Calu3 (cell line): Measurements from ENCODE around the gene SYCE1. TPM values are rescaled to one million over a fixed set of nuclear protein-coding genes. Genes with fewer than 3 reads are reported as not detected.

Experiments used
- BruUV-seq: library from RNA; stranded (reverse); fragments of 400-500 nt; replicated peaks from 2 replicates; lab custom pipeline; 2021; lab: Mats Ljungman, UMichigan
- CTCF ChIA-PET: fragments of 300-600 bp; sonication (Branson Sonifier 250); formaldehyde crosslinking; loops from one replicate; lab custom pipeline; 2022; ENCODE audit warnings: antibody characterized with exemption; lab: Charles Lee
- DNase-seq: peaks from one replicate; pipeline ENCODE4 v3.0.0; 2022
- H3K27ac Mint-ChIP-seq: one replicate; pipeline ENCODE4 v1.8.0; 2022; ENCODE audit warnings: mixed read lengths; ENCODE audit not compliant: unreplicated experiment
- H3K27me3 Mint-ChIP-seq: one replicate; pipeline ENCODE4 v1.8.0; 2022; ENCODE audit warnings: mixed read lengths; ENCODE audit not compliant: unreplicated experiment
- H3K36me3 Mint-ChIP-seq: one replicate; pipeline ENCODE4 v1.8.0; 2022; ENCODE audit warnings: mild to moderate bottlenecking, moderate library complexity, mixed read lengths; ENCODE audit not compliant: insufficient read depth, unreplicated experiment
- H3K4me1 Mint-ChIP-seq: one replicate; pipeline ENCODE4 v1.8.0; 2022; ENCODE audit warnings: mild to moderate bottlenecking, low read depth, mixed read lengths; ENCODE audit not compliant: unreplicated experiment
- H3K4me3 Mint-ChIP-seq: one replicate; pipeline ENCODE4 v1.8.0; 2022; ENCODE audit warnings: mild to moderate bottlenecking, low read depth, moderate library complexity, mixed read lengths; ENCODE audit not compliant: unreplicated experiment
- H3K9me3 Mint-ChIP-seq: one replicate; pipeline ENCODE4 v1.8.0; 2022; ENCODE audit warnings: low read depth, mixed read lengths; ENCODE audit not compliant: unreplicated experiment
- CTCF ChIP-seq: fragments of 200-600 bp; IDR thresholded peaks from one replicate; pipeline ENCODE4 v1.8.0; 2022; ENCODE audit warnings: antibody characterized with exemption; ENCODE audit not compliant: unreplicated experiment
- intact Hi-C: fragments of 100-400 bp; cut with micrococcal nuclease; formaldehyde crosslinking; loops from one replicate; pipeline ENCODE4 v1.10.0; 2022; ENCODE audit not compliant: unreplicated experiment
- total RNA-seq: library from RNA; stranded (reverse); gene quantifications from 2 replicates; pipeline ENCODE4 v1.2.3, GENCODE V29; 2022

Gene SYCE1
- total RNA-seq, 1 experiment from 2014 or later = not detected

GRCh38 chr10:133559216-133559615 is 6.2 kb downstream of the SYCE1 start:
- no peaks in the 10 kb centered on the region for H3K4me1 Mint-ChIP-seq
- no peak overlapping the region for H3K27ac Mint-ChIP-seq
- DNase-seq = no peak
- H3K4me3 Mint-ChIP-seq = no peak overlapping the region
- intact Hi-C loops = no loop called here
- CTCF ChIA-PET = no interaction called here
- H3K36me3 Mint-ChIP-seq = no peaks in the 10 kb centered on the region
- no peaks in the 10 kb centered on the region for H3K9me3 Mint-ChIP-seq
- BruUV-seq = no TSS peak
- H3K27me3 Mint-ChIP-seq = peaks cover 8% of the 10 kb centered on the region
- TF ChIP-seq CTCF = no peak

- Mint-ChIP-seq H3K4me3 (no peak overlapping the region), H3K4me1 (no peaks in the 10 kb centered on the region), H3K9me3 (no peaks in the 10 kb centered on the region), H3K27ac (no peak overlapping the region), H3K27me3 (peaks cover 8% of the 10 kb centered on the region), H3K36me3 (no peaks in the 10 kb centered on the region)
- BruUV-seq = no TSS peak
- DNase-seq = no peak
- CTCF ChIA-PET = interaction anchor here (1.0 to 1.1 kb wide), 3 partner anchors 118 to 228 kb away, joined by 3 to 4 read pairs (median 4); no protein-coding TSS in a partner anchor
- intact Hi-C loops = no loop called here
- TF ChIP-seq CTCF = no peak
Measured at GRCh38 chr10:133557381-133557780, 8.0 kb downstream of the SYCE1 start.

- no peaks in the 10 kb centered on the region for H3K36me3 Mint-ChIP-seq
- no peak overlapping the region for H3K27ac Mint-ChIP-seq
- intact Hi-C loops = no loop called here
- no peaks in the 10 kb centered on the region for H3K4me1 Mint-ChIP-seq
- no peaks in the 10 kb centered on the region for H3K9me3 Mint-ChIP-seq
- CTCF ChIA-PET = no interaction called here
- BruUV-seq = no TSS peak
- peaks cover 8% of the 10 kb centered on the region for H3K27me3 Mint-ChIP-seq
- TF ChIP-seq CTCF = no peak
- DNase-seq = no peak
- no peak overlapping the region for H3K4me3 Mint-ChIP-seq
Measured at GRCh38 chr10:133555521-133555920, 9.9 kb downstream of the SYCE1 start.

GRCh38 chr10:133554600-133554999 is 10.8 kb downstream of the SYCE1 start:
- H3K27me3 Mint-ChIP-seq = peaks cover 8% of the 10 kb centered on the region
- no peaks in the 10 kb centered on the region for H3K4me1 Mint-ChIP-seq
- intact Hi-C loops = no loop called here
- DNase-seq = no peak
- no peak for TF ChIP-seq CTCF
- no TSS peak for BruUV-seq
- no peaks in the 10 kb centered on the region for H3K36me3 Mint-ChIP-seq
- H3K9me3 Mint-ChIP-seq = no peaks in the 10 kb centered on the region
- no peak overlapping the region for H3K4me3 Mint-ChIP-seq
- CTCF ChIA-PET = no interaction called here
- H3K27ac Mint-ChIP-seq = no peak overlapping the region
